Measurements from ENCODE around the gene DIPK2A.

The DIPK2A gene

DNA sequence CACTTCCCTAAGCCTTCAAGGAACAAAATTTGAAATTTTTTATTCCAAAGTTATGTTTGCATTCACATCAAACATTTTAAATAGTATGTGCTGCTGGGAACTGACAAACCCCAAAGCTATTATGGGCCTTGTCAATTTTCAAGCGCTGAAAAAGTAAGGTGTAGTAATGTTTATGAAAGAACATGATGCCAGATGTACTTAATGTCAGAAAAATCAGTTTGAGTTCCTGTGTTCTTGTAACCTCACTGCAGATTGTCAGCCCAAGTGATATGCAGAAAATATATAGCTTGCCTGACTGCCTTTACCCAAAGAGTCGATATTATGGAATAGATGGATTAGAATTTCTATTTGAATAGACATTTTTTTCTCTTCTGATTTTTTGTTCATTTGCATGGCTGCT lies 20.8 kb upstream of the DIPK2A start:
- H3K4me3 ChIP-seq (ENCODE audit: low read depth, low read length) = no peak overlapping the region
- no peak for DNase-seq (ENCODE audit: low read depth)
- TF ChIP-seq, protein P1, sequence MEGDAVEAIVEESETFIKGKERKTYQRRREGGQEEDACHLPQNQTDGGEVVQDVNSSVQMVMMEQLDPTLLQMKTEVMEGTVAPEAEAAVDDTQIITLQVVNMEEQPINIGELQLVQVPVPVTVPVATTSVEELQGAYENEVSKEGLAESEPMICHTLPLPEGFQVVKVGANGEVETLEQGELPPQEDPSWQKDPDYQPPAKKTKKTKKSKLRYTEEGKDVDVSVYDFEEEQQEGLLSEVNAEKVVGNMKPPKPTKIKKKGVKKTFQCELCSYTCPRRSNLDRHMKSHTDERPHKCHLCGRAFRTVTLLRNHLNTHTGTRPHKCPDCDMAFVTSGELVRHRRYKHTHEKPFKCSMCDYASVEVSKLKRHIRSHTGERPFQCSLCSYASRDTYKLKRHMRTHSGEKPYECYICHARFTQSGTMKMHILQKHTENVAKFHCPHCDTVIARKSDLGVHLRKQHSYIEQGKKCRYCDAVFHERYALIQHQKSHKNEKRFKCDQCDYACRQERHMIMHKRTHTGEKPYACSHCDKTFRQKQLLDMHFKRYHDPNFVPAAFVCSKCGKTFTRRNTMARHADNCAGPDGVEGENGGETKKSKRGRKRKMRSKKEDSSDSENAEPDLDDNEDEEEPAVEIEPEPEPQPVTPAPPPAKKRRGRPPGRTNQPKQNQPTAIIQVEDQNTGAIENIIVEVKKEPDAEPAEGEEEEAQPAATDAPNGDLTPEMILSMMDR (conservative IDR thresholded peaks at IDR 0.05; ENCODE audit: low read depth, low read length) = no peak

DNA sequence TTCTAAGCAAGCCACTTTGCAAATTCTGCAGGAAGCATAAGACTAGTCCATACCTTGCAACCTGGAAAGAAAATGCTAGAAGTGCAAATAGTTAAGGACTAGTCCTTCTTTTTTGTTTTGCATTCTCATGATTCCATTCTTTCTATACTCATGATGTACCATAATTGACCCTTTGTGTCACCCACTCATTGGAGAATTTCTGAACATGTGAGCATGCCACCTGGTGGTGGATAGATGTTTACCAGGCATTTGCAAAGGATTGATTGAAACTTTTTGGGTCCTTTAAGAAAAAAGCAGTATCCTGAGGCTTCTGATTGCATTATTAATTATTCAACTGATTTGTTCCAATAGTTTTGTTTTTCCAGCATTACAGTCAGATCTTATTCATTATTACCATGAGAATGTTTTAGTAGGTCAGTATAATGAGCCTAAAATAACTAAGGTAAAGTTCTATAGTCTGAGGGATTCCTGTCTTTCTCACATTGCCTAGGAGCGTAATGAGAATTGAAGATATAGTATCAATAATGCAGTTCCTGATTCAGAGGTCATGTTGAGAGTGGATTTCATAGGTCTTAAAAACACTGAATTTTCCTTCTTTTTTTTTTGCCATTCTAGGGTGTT lies 20.2 kb upstream of the DIPK2A start:
- H3K4me3 ChIP-seq (ENCODE audit: low read depth, low read length) = no peak overlapping the region
- peak; percentile 75 for DNase-seq (ENCODE audit: low read depth)
- TF ChIP-seq, protein P1 (conservative IDR thresholded peaks at IDR 0.05; ENCODE audit: low read depth, low read length) = peak; percentile 80

GRCh38 chr3:143952569-143953072 lies 19.0 kb upstream of the DIPK2A start:
- DNase-seq (ENCODE audit: low read depth) = no peak
- TF ChIP-seq, protein P1 (conservative IDR thresholded peaks at IDR 0.05; ENCODE audit: low read depth, low read length) = peak; percentile 17
- no peak overlapping the region for H3K4me3 ChIP-seq (ENCODE audit: low read depth, low read length)

GRCh38 chr3:143955113-143955512 lies 16.5 kb upstream of the DIPK2A start:
- TF ChIP-seq, protein P1 (conservative IDR thresholded peaks at IDR 0.05; ENCODE audit: low read depth, low read length) = no peak
- no peak overlapping the region for H3K4me3 ChIP-seq (ENCODE audit: low read depth, low read length)
- no peak for DNase-seq (ENCODE audit: low read depth)

DNA sequence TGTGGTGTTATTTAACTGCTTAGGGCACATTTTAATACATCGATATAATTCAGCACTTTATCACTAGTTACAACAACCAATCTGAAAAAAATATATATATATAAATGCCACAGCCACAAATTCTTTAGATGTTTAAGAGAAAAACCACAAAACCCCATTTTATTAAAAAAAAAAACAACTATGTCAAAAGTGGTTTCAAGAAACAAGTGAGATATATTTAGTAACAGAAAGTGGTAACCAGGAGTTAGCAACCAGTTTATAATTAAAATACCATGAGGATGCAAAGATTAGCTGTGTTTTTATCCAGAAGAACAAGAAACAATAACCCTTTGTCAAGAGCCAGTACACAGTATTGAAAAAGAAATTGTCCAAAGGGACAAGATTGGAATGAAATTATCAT lies 14.8 kb upstream of the DIPK2A start:
- DNase-seq (ENCODE audit: low read depth) = peak; percentile 46
- no peak overlapping the region for H3K4me3 ChIP-seq (ENCODE audit: low read depth, low read length)
- TF ChIP-seq, protein P1 (conservative IDR thresholded peaks at IDR 0.05; ENCODE audit: low read depth, low read length) = no peak

DNA sequence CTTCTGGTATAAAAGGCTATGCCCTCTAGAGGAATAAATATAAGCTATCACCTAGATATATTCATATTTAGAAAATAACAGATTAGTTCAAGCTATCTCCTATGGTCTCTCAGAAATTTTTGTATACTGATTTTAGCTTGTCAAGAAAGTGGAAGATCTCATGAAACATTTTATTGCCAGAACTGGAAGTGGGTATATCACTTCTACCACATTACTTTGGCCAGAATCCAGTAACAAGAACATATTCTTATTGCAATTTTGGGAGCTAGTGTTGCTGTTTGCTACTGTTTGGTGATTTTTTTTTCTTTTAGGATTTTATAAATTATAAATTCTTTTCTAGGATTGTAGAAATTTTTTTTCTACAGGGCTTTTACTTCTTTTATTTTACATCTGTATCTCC lies 14.2 kb upstream of the DIPK2A start:
- H3K4me3 ChIP-seq (ENCODE audit: low read depth, low read length) = no peak overlapping the region
- DNase-seq (ENCODE audit: low read depth) = no peak
- TF ChIP-seq, protein P1 (conservative IDR thresholded peaks at IDR 0.05; ENCODE audit: low read depth, low read length) = no peak

DNA sequence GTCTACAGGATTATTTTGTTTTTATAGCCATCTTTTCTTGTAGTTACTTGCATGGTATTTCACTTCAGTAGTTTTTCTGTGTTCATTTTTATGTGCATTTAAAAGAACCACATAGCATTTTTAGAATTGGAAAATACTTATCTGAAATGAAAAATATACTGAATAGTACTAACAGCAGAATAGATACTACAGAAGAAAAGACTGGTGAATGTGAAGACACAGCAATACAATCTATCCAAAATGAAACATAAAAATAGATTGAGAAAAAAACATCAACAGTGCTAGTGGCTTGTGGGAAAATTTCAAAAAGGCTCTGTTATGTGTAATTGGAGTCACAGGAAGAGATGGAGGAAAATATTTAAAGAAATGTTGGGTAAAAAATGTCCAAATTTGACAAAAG lies 12.7 kb upstream of the DIPK2A start:
- DNase-seq (ENCODE audit: low read depth) = no peak
- TF ChIP-seq, protein P1 (conservative IDR thresholded peaks at IDR 0.05; ENCODE audit: low read depth, low read length) = no peak
- H3K4me3 ChIP-seq (ENCODE audit: low read depth, low read length) = no peak overlapping the region

Data from choroid plexus epithelial cell (primary cell).